GM21528 (cell line): Measurements from ENCODE around the gene GPR27.

Source experiments
- ATAC-seq: cut with Tn5 transposase; IDR thresholded peaks from one replicate; pipeline ENCODE4 v1.9.1; 2021; ENCODE audit warnings: mild to moderate bottlenecking, moderate library complexity; ENCODE audit not compliant: unreplicated experiment, low FRiP score

Gene GPR27

DNA sequence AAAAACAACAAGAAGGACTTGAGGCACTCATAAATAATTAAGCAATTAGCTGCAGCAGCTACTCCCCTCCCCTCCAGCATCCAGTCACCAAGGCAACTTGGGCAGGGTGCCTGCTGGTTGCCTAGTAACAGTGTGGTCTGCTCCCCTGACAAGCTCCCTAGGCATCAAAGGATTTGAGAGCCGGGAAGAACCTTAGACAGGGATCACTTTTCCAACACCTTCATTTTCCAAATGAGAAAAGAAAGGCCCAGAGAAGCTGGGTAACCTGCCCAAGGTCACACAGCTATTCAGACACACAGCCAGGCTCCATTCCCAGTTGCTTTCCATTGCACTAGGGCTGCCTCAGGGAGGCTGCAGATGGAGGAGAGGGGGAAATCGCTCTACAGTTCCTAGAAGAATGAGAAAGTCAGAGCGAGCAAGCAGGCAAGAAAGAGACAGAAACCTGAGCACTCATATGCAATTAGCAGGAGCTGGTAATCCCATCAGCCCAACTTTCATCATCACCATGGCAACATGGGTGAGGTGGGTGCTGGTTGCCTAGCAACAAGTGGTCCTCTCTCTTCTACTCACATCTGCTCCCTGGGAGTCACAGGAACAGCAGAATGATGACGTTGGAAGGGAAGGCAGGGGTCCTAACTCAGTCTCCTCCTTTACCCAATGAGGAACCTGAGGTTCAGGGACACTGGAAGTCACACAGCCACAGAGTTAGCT is 24.9 kb upstream of the GPR27 start:
- no peak for ATAC-seq

DNA sequence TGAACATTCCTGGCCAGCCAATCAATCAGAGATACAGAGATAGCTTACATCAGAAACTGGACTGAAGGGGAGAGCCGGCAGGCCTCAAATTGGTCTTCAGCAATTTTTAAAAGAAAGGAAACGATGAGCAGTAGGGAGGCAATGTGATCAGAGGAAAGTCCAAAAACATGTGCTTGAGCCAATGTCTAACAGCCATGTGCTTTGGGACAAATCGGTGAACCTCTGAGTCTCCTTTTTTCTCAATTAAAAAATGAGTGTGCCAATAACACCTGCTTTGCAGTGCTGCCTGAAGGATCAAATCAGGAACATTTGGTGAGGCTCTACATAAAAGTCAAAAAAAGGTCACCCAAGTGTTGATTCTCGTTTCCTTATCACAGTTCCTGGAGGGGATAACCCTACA is 21.0 kb upstream of the GPR27 start:
- ATAC-seq = no peak

DNA sequence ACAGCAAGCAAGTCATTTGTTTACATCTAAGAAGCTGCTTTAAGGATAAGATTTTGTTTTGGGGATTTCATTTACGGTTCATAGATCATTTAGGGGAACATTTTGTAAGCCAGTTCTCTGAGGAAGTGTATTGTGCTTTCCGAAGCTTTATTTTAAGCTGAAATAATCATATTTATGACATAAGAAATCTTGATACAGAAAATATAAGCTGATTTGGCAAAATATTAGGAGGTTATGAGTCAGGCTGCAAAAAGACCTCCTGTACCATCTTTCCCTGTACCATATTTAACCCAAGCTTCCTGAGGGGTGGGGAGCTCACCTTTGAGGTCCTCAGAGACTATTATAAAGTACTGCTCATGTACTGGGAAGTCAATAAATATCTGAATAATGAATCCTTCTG is 20.3 kb upstream of the GPR27 start:
- ATAC-seq = no peak

DNA sequence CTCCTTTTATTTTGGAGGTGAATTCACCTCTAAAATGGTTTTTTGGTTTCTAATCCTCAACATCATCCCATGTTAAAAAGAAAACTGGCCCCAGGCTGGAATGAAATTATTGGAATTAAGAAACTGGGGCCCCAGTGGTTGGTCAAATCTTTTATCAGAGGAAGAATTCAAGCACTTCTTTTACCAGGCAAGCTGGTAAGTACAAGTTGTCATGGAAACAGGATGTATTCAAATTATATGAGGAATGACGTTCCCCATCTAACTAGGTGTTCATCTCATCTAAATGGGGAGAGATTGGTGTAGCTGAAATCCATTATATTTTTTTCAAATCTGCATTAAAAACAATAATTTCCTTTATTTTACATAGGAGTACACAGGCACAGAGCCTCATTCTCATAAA is 18.8 kb upstream of the GPR27 start:
- no peak for ATAC-seq

DNA sequence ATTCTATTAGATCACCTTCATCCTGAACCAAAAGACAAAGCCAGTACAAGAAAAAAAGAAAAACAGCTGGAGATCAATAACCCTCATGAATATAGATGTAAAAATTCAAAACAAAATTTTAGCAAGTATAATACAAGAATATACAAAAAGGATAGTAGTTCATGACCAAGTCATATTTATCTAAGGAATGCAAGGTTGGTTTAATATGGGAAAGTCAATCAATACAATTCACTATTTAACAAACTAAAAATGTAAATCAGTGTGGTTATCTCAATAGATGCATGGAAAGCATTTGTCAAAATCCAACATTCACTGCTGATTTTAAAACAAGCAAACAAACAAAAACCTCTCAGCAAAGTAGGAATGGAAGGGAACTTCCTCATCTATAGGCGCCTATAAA is 11.0 kb upstream of the GPR27 start:
- ATAC-seq = no peak

DNA sequence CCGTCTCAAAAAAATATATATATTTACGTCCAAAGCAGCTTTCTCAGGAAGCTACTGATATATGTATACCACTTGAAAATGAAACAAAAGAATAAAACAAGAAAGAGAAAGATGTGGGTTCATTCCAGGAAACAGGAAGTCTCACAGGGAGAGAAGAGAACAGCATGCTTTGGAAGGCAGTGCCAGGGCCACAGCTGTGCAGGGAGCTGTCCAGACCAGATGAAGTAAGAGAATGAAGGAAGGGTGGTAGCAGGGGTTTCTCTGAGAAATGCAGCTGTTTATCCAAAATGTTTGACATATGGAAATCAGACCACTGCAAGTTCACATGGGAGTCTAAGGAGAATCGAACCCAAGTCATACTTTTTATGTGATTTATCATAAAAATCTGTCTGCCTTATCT is 8.9 kb upstream of the GPR27 start:
- ATAC-seq = no peak

DNA sequence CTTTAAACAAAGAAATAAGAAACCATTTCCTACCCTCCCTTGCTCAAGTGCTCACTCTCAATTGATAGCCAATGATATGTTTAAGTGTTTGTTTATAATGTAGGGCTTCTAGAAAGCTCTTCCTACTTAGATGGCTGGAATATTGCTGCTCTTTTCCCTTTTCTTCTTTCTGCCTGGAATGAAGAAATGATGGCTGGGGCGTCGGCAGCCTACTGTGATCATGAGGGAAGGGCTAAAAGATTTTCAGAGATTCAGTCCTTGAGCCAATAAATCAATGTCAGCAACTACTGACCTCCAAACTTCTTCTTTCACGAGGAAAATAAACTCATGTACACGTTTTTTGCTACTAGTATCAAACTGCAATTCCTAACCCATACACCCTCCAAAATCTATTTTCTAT is 2.1 kb upstream of the GPR27 start:
- ATAC-seq = no peak

DNA sequence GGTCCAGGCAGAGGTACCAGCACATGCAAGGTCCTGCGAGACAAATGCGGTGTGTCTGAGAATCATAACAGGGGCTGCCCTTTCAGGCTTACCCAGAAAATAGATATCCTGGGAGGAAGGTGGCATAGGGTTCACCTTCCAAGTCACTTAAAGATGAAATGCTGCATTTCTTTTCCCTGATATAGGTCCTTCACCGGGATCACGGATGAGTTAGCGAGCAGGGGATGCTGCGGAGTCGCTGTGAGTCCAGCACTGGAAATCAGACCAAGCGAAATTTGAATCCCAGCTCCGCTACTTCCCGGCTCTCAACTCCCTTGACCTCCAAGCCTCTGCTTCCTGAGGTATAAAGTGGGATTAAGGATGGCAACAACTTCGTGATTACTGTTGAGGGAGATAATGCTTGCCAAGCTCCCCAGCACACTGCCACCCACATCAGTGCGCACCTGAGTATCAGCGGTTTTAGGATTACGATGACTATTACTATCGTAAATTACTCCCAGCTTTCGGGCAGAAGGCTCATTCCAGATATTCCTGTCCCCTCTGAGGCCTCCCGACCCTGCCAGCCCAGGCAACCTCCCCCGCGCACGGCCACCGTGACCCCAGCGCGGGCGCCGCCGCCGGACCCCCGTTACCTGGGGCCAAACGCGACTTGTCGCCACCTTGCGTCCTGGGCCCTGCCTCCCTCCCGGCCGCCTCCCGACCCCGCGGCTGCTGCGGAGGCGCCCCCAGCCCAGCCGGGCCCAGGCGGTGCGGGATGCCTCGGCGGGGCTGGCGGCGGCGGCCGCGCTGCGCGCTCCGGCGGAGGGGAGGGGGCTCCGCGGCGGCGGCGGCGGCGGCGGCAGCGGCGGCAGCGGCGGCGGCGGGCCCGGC is 589 bp upstream of the GPR27 start:
- ATAC-seq = no peak

DNA sequence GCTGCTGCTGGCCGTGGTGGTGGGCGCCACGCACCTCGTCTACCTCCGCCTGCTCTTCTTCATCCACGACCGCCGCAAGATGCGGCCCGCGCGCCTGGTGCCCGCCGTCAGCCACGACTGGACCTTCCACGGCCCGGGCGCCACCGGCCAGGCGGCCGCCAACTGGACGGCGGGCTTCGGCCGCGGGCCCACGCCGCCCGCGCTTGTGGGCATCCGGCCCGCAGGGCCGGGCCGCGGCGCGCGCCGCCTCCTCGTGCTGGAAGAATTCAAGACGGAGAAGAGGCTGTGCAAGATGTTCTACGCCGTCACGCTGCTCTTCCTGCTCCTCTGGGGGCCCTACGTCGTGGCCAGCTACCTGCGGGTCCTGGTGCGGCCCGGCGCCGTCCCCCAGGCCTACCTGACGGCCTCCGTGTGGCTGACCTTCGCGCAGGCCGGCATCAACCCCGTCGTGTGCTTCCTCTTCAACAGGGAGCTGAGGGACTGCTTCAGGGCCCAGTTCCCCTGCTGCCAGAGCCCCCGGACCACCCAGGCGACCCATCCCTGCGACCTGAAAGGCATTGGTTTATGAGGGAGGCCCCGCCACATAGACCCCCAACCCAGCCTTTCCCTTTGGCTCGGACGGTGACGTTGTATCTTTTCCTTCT is 1.1 kb downstream of the GPR27 start:
- no peak for ATAC-seq

DNA sequence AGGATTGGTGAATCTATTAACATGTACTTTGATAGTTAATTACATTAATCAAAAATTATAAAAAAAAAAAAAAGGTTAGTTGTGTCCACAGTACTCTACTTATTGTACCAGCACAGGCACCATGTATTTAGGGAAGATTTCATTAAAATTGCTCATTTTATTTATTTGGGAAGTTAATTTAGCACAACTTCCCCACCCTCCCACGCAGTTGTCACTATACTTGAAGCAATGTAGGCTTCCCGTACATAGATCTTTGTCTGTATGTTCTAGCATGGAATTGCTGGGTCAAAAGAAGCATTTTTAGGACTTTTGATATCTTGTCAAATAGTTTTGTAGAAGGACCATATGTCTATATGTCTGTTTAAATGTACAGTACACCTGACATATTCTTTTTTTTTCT is 4.4 kb downstream of the GPR27 start:
- no peak for ATAC-seq

DNA sequence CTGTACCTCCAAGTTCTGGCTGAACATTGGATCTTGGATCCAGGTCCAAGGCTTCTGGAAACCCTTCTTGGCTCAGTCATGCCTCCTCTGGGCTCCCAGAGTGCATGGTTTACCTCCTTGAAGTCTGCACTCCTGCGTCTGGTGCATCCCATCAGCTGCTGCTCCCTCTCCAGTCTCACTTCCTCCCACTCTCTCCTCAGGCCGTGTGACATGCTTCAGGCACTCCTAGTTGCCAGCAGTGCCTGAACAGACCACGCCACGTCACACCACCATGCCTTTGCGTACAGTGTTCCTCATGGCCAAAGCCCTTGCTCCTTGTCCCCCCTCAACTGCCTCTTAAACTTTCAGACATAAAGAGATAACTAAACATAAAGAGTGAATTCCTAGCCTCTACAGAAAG is 5.7 kb downstream of the GPR27 start:
- ATAC-seq = no peak

DNA sequence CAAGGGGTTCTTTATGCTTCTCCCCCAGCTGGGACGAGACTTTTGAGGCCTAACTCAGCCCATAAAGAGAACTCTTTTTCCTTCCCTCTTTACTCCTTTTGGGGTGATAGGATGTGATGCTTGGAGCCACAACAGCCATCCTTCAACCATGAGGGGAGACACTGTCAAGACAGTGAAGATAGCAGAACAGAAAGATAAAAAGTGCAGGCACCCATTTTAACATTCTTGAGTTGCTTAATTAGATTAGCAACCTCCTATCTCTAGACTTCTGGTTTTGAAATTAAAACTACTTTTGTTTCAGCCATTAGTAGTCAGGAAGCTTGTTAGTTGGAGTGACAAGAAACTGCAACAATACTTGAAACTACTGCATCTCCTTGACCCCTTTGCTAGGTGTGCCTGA is 6.5 kb downstream of the GPR27 start:
- no peak for ATAC-seq

DNA sequence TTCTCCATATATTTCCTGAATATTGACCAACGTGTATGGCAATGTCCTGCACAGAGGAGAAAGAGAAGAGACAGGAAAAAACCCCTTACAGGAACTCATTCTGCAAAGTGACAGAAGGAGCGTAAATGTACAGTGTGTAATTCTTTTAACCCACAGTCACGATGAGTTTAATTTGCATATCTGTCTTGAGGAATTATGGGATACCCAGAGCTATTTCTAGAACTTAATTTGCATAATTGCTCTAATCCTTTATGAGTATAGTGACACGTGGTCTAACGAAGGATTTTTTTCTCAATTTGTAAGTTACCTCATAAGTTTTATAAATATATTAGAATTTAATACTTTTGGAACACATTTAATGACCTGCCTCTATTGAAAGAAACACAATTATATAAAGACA is 9.8 kb downstream of the GPR27 start:
- ATAC-seq = no peak

DNA sequence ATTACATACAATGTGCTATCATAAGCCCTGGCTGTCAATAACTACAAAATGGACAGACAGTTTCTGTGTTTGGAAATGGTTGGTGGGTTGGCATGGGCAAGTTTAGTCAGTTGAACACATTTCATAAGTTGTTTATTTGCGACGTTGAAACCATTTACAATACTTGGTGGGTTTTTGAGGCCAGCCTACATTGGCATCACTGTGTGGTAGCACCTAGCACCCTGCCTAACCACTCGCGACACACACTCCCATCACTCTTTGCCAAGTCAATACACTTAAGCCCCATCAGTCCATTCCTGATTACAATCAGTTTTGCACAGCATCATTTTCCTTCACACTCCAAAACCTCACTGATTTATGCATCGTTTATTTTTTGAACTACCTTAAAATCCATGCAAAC is 17.5 kb downstream of the GPR27 start:
- no peak for ATAC-seq

DNA sequence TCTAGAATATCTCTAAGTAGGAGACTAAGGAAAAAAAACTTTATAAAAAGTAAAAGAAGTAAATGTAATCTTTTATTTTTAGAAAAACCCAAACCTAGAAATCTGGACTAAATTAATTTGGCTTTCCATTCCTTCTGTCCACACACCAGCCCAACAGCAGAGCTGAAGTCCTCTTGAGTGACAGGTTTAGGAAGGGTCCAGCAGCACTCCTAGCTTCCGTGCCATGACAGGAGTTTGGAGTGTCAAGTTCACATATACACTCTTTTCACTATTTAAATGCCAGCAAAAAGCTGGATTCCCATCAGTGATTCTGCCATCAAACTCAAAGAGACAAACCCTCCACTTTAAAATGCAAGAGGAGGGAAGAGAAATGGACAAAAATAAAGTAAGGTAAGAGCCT is 18.2 kb downstream of the GPR27 start:
- ATAC-seq = no peak

DNA sequence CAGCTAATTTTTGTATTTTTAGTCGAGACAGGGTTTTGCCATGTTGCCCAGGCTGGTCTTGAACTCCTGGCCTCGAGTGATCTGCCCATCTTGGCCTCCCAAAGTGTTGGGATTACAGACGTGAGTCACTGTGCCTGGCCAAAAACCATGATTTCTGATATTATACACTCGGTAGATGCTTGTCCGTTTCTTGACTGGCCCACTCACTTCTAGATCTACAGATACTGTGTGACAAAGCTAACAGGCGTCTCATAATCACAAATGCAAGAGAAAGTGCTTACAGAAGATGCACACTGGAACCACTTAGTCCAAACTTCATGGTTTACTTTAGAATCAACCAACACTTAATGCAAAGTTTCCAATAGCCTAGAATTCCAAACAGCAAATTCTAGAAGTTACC is 22.9 kb downstream of the GPR27 start:
- no peak for ATAC-seq

DNA sequence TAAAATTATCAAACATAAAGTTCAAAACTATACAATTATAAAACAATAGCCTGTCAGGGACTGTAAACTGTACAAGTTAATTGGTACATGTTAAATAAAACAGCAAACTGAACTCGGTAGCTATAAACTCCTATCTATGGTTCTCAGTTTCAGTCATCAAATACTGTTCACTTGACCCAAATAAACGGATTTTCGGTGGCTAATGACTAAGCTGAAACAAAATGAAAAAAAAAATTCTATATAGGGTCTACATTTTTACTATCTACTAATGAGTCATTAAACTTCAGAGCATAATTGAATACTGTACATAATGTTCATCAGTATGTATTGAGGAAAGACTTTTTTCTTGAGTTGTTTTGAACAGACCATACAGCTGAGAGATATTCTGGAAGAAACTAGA is 24.7 kb downstream of the GPR27 start:
- no peak for ATAC-seq

DNA sequence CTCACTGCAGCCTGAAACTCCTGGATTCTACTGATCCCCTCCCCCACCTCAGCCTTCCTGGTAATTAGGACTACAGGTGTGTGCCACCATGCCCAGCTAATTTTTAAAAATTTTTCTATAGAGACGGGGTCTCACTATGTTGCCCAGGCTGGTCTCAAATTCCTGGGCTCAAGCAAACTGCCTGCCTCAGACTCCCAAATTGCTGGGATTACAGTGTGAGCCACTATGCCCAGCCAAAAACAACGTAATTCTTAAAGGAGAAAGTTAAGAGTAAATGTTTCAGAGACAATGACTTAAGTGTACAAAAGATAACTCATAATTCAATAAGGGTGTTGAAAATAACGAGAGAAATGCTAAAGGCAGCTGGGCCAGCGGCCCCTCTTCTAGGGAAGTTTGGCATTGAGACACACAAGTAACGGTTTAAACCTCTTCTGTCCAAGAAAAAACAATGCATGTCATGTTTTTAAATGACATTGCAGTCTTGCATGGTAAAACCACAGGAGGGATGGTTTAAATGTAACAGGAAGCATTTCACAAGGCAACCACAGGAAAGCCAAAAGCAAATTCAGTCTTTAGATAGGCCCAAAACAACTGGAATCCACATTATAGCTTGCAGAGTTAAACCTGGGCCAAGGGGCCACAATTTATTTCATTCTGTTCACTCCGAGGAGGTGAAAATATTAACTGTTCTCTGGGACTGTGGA is 26.2 kb downstream of the GPR27 start:
- ATAC-seq = no peak

DNA sequence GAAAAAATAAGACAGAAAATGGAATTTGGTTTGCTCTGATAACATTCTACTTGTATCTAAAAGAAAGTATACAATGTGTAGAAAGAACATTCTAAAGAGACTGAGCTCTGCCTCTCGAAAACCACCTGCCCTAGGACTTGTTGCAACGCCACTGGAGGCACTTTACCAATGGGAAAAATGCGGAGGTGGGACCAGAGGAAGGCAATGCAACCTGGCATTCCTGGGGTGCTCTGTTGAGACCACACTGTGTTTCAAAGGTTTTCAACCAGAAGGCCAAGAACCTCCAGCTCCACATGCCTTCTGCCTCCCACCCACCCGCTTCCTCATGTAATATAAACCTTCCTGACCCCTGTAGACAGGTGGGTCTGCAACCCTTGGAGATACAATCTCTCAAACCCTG is 26.8 kb downstream of the GPR27 start:
- no peak for ATAC-seq

DNA sequence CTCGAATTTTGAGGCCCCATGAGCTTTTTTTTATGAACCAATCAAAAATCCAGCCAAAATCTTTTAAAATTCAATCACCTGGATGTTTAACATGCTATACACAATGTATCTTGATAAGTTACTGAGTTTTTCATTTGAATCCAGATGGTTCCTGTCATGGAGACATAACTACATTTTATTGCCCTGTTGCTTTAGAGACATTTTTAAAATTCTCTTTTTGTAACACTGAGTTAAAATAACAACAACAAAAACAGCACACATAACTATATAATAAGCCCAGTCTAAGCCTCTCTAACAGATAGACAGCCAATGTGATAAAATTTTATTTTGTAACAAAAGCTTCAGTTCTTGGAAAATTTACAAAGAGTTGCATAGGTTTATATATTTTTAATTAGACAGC is 29.5 kb downstream of the GPR27 start:
- no peak for ATAC-seq
